Activated naive CD8-positive, alpha-beta T cell treated with anti-CD3 and anti-CD28 coated beads, Interleukin-2, amount 50 U/mL, for 24 hours (primary cell): Measurements from ENCODE around the gene ZMIZ1.

Experiments
- ATAC-seq: fragments of 150-1000 bp; cut with Tn5 transposase; one replicate; pipeline ENCODE4 v1.10.0; 2021
- DNase-seq: peaks from one replicate; pipeline ENCODE4 v3.0.0; 2021
- H3K27ac Mint-ChIP-seq: one replicate; pipeline ENCODE4 v1.8.0; 2021; ENCODE audit warnings: mild to moderate bottlenecking, mixed read lengths
- H3K27me3 Mint-ChIP-seq: one replicate; pipeline ENCODE4 v1.8.0; 2021; ENCODE audit warnings: mixed read lengths
- H3K36me3 Mint-ChIP-seq: one replicate; pipeline ENCODE4 v1.8.0; 2021; ENCODE audit warnings: low read depth, mixed read lengths
- H3K4me1 Mint-ChIP-seq: one replicate; pipeline ENCODE4 v1.8.0; 2021; ENCODE audit warnings: mixed read lengths
- H3K4me3 Mint-ChIP-seq: one replicate; pipeline ENCODE4 v1.8.0; 2021; ENCODE audit warnings: mild to moderate bottlenecking, moderate library complexity, mixed read lengths
- H3K9me3 Mint-ChIP-seq: one replicate; pipeline ENCODE4 v1.8.0; 2021; ENCODE audit warnings: mixed read lengths

The ZMIZ1 gene

DNA sequence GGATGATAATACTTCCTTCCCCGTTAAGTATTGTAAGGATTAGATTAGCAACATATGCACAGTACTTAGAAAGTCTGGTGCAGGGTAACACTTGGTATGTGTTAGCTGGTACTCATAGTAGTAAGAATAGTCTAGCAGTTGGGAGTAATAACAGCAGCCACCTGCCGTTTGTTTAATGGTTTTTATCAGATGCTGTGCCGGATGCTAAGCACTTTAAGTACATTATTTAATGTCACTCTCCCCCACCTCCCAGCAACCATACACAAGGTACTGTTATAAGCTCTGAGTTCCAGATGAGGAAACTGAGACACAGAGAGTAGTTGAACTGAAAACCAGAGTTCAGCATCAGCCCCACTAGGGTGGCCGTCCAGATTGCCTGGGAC, 60.1 kb downstream of the ZMIZ1 start:
- no peak for DNase-seq
- Mint-ChIP-seq H3K4me3 (no peak overlapping the region), H3K27me3 (no peaks in the 10 kb centered on the region), H3K36me3 (no peaks in the 10 kb centered on the region), H3K9me3 (no peaks in the 10 kb centered on the region), H3K27ac (no peak overlapping the region), H3K4me1 (peaks cover 15% of the 10 kb centered on the region)
- no peak for ATAC-seq

DNA sequence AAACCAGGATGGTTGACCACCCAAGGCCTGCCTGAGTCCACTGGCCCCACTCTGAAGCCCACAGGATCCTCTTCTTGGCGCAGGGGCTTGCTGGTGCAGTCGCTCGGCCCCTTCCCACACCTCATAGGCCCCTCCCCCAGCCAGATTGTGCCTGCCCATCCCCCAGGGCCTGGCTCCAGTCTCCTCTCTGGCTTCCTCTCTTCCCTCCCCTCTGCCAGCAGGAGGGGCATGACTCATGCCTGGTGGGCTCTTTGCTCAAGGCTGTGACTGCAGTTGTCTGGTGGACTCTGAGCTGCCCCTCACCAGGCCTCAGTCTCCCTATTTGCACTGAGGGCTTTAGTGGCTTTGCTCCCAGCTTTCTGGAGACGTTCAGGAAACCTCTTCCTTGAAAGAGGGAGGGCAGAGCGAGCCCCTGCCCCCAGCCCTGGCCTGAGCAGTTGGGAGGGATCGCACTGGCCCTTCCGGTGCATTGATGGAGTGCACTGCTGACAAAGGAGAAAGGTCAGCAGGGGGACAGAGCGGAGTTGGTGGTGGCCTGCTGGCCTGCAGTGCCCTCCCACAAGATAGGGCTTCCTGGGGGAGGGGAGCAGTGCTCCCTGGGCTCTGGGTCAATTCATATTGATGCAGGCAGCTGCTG, 60.7 kb downstream of the ZMIZ1 start:
- Mint-ChIP-seq H3K4me3 (no peak overlapping the region), H3K4me1 (peaks cover 15% of the 10 kb centered on the region), H3K36me3 (no peaks in the 10 kb centered on the region), H3K27ac (no peak overlapping the region), H3K27me3 (no peaks in the 10 kb centered on the region), H3K9me3 (no peaks in the 10 kb centered on the region)
- DNase-seq = no peak
- no peak for ATAC-seq

DNA sequence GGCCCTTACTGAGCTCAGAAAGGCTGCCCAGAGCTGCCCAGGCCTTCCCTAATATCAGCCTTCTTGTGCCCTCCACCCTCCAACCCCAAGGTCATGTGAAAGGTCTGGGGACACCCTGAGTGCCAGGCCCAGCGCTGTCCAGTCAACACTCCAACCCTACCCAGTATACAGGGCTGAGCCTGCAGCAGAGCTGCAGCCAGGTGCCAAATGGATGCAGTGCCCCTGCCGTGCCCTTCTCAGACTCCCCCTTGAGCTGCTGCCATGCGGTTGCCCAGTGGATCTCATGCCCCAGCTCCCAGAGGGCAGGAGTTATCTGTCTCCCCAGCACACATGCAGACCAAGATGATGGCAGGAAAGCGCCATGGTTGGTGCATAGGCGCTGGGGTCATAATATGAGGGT, 61.5 kb downstream of the ZMIZ1 start:
- no peaks in the 10 kb centered on the region for H3K27me3 Mint-ChIP-seq
- peaks cover 15% of the 10 kb centered on the region for H3K4me1 Mint-ChIP-seq

DNA sequence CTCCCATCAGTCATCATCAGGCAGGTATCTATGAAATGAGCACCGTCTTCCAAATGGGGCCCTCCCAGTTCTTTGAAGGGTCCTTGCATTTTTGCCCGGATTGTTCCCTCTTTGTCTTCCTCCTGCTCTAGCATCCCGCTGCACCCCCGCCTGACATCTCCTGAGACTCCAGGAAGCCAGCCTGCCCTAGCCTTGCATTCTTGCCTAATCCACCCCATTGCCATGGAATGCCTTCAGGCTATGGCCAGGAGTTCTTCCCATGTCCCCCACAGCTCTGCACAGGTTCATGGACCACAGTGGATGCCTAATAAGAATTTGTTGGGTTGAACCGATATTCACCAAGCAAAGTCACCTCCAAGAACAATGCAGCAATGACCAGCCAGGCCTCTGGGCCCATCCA, 62.1 kb downstream of the ZMIZ1 start:
- Mint-ChIP-seq H3K4me1 (peaks cover 19% of the 10 kb centered on the region), H3K9me3 (no peaks in the 10 kb centered on the region), H3K27ac (no peak overlapping the region), H3K4me3 (no peak overlapping the region), H3K36me3 (no peaks in the 10 kb centered on the region), H3K27me3 (no peaks in the 10 kb centered on the region)
- ATAC-seq (no peak), DNase-seq (no peak)

More for the DNA sequence above, 61.5 kb downstream of the ZMIZ1 start:
- no peaks in the 10 kb centered on the region for H3K36me3 Mint-ChIP-seq
- no peak overlapping the region for H3K4me3 Mint-ChIP-seq
- ATAC-seq = no peak
- DNase-seq = no peak
- no peaks in the 10 kb centered on the region for H3K9me3 Mint-ChIP-seq
- H3K27ac Mint-ChIP-seq = no peak overlapping the region

DNA sequence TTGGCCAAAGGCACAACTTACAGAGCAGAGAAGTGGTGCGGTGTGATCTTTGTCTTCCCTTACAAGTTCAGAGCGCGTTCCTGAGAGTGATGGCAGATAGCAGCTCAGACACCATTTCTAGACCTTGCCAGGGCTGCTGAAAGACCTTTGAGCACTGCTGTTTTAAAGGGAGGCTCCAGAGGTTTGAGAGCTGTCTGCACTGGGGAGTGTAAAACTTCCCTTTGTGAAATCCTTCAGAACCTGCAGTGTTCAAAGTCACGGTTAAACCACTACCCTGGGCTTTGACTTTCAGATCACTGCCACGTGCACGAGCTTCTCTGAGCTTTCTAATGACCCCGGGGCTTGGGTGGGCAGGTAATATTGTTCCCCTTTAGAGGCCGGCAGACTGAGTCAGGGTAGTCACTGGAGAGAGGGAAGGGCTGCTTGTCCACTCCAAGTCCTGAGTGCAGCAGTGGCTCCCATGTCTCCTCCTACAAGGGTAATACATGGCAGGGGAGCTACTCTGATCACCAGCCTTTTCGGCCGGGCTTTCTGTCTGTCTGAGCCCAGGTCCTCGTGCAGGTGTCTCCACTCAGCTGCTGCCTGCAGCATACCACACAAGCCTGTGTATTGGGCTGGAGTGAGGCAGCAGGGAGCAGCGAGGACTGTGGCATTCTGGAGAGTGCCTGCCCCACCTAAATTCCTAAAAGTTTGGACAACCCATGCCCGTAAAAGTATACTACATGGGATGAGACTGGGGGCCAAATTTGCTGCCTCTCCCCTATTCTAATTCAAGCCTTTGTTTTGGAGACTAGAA, 63.3 kb downstream of the ZMIZ1 start:
- ATAC-seq (no peak), DNase-seq (no peak)
- Mint-ChIP-seq H3K9me3 (no peaks in the 10 kb centered on the region), H3K4me1 (peaks cover 29% of the 10 kb centered on the region), H3K27ac (no peak overlapping the region), H3K27me3 (no peaks in the 10 kb centered on the region), H3K36me3 (no peaks in the 10 kb centered on the region), H3K4me3 (no peak overlapping the region)

DNA sequence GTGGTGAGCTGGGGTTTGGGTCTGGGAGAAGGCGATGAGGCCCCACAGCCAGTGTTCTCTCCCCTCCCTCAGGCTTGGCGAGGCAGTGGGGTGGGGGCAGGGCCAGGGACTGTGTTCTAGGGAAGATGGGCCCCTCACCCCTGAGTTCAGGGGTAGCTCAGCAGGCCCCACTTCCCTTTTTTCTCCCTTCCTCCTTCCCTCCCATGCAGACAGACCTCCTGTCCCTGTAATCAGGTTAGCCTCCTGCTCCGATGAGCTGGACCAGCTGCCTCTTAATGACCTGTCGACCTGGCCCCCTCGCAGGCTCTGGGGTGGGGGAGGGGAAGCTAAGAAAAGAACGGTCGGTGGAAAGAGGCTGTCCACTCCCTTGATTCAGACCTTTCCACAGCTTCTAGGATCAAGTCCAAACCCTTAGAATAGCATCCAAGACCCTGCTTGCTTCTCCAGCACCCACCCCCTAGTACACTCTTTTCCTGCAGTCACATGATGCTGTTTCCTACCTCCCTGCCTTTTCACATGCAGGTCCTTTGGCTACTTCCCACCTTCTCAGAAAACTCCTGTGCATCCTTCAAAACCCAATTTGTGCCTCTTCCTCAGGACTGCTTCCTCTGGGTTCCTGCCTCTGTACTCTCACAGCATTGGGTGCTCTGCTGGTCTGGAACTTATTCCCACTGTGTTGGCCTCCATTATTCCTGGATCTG, 64.1 kb downstream of the ZMIZ1 start:
- no peaks in the 10 kb centered on the region for H3K9me3 Mint-ChIP-seq
- no peaks in the 10 kb centered on the region for H3K36me3 Mint-ChIP-seq
- ATAC-seq (no peak), DNase-seq (no peak)
- H3K27ac Mint-ChIP-seq = no peak overlapping the region
- H3K4me3 Mint-ChIP-seq = no peak overlapping the region
- H3K4me1 Mint-ChIP-seq = peaks cover 36% of the 10 kb centered on the region
- no peaks in the 10 kb centered on the region for H3K27me3 Mint-ChIP-seq

DNA sequence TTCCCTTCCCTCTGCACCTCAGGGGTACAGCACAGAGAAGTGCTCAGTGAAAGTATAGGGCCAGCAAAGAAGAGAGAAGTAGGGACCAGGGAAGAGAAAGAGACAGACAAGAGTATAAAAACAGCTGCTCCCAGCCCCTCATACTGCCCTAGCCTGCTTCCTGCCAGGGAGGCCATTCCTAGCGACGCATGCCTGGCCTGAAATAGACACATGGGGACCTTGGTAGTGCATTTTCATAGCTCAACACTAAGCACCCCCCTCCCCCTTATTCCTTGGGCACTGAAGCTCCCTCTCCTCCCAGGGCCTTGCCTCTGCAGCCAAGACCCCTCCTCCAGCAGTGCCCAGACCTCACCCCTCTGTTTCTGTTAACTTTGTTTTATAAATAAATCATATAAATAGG, 64.7 kb downstream of the ZMIZ1 start:
- Mint-ChIP-seq H3K27me3 (no peaks in the 10 kb centered on the region), H3K9me3 (no peaks in the 10 kb centered on the region), H3K4me1 (peaks cover 38% of the 10 kb centered on the region), H3K36me3 (no peaks in the 10 kb centered on the region), H3K27ac (no peak overlapping the region), H3K4me3 (no peak overlapping the region)
- no peak for DNase-seq
- no peak for ATAC-seq

DNA sequence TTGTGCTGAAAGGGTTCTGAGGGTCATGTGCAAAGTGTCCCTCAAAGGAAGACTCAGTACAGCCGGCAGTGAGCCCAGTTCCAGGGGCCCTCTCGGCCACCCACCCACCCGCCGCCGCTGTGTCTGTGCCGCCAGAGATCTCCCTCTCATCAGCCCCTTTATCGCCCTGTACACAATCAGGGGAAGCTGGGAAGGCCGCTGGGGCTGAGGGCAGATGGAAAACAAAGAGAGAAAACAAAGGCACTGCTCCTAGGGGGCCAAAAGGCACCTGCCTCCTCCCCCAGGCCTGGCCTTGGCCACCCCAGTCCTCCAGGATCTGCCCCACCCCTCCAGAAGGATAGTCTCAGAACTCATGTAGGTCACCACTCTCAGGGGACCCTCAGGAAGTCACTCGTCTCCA, 67.0 kb downstream of the ZMIZ1 start:
- H3K36me3 Mint-ChIP-seq = peaks cover 3% of the 10 kb centered on the region
- peaks cover 42% of the 10 kb centered on the region for H3K4me1 Mint-ChIP-seq
- ATAC-seq (no peak), DNase-seq (no peak)
- H3K27me3 Mint-ChIP-seq = no peaks in the 10 kb centered on the region
- peak overlapping the region; percentile 93 for H3K27ac Mint-ChIP-seq
- no peaks in the 10 kb centered on the region for H3K9me3 Mint-ChIP-seq
- H3K4me3 Mint-ChIP-seq = no peak overlapping the region

DNA sequence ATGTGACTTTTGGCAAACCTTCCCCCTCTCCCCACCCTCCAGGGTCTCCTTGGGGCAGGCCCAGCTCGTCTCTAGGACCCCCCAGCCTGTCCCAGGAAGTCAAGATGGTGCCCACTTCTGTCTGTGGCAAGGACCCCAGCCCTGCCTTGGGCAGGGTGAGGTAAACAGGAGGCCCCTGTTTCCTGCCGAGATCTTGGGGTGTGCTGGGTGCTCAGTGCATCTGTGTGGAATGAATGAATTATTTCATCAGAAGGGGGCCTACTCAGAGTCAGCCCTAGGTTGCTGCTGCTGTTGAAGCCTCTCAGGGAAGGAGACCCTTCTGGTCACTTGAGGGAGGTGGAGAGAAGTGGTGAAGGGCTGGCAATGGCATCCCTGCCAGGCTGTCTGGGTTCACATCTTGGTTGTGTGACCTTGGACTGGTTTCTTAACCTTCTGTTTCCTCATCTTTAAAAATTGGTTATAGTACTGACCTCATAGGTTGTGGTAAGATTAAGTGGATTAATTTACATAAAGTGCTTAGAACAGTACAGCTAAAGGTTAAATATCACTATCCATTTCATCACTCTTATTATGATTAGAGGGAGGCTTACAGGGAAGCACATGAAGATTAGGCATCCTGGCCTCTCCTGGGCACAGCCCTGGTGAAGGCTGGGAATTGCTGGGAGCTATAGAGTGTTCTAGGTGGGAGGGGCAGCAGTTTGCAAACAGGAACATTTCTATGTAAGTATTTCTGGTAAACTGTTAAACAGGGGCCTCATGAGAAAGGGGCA, 67.7 kb downstream of the ZMIZ1 start:
- Mint-ChIP-seq H3K4me1 (peaks cover 42% of the 10 kb centered on the region), H3K27ac (peak overlapping the region; percentile 93), H3K9me3 (no peaks in the 10 kb centered on the region), H3K4me3 (peak overlapping the region; percentile 75), H3K36me3 (peaks cover 3% of the 10 kb centered on the region), H3K27me3 (no peaks in the 10 kb centered on the region)
- ATAC-seq (peak; percentile 58), DNase-seq (no peak)

DNA sequence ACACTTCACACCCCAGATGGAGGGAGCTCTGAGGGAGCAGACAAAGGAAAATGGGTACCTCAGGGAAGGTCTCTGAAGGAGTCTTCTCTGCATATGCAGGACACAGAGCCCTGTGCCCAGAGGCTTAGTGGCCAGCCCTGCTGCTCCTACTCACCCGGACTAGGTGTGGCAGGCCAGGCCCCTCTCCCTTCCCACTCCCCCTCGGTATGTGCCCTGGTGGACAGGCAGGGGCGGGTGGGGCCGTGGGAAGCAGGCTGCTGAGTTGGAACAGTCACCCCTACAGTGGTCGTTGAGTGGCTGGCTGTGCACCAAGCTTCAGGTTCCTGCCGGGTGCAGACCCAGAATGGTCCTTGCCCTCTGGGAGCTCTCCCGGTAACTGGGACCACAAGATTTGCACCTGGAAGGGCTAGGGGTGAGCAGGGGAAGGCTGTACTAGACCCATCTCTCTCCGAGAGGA, 68.6 kb downstream of the ZMIZ1 start:
- H3K4me3 Mint-ChIP-seq = peak overlapping the region; percentile 75
- peaks cover 3% of the 10 kb centered on the region for H3K36me3 Mint-ChIP-seq
- no peaks in the 10 kb centered on the region for H3K9me3 Mint-ChIP-seq
- no peaks in the 10 kb centered on the region for H3K27me3 Mint-ChIP-seq
- DNase-seq (no peak), ATAC-seq (peak; percentile 5)
- peak overlapping the region; percentile 93 for H3K27ac Mint-ChIP-seq
- peaks cover 44% of the 10 kb centered on the region for H3K4me1 Mint-ChIP-seq

DNA sequence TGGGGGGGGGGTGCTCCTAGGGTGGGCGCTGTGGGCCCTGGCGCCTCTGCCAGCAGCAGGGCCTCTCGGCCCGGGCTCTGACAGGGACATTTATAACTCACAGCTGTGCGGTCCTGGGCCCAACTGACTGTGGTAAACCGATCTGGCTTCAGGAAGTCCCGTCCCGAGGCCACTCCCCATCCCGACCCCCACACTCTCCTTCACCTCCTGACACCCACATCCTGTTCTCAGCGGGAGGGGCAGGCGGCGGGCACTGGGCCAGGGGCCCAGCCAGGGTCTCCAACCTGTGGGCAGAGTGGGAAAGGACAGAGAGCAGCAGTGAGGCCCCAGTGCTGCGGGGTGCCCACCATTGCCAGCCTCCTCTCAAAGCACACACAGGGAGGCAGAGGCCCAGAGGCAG, 69.1 kb downstream of the ZMIZ1 start:
- H3K27ac Mint-ChIP-seq = peak overlapping the region; percentile 93
- DNase-seq (peak; percentile 75), ATAC-seq (peak; percentile 70)
- H3K36me3 Mint-ChIP-seq = peaks cover 3% of the 10 kb centered on the region
- no peaks in the 10 kb centered on the region for H3K27me3 Mint-ChIP-seq
- no peaks in the 10 kb centered on the region for H3K9me3 Mint-ChIP-seq
- H3K4me3 Mint-ChIP-seq = peak overlapping the region; percentile 71
- peaks cover 46% of the 10 kb centered on the region for H3K4me1 Mint-ChIP-seq

DNA sequence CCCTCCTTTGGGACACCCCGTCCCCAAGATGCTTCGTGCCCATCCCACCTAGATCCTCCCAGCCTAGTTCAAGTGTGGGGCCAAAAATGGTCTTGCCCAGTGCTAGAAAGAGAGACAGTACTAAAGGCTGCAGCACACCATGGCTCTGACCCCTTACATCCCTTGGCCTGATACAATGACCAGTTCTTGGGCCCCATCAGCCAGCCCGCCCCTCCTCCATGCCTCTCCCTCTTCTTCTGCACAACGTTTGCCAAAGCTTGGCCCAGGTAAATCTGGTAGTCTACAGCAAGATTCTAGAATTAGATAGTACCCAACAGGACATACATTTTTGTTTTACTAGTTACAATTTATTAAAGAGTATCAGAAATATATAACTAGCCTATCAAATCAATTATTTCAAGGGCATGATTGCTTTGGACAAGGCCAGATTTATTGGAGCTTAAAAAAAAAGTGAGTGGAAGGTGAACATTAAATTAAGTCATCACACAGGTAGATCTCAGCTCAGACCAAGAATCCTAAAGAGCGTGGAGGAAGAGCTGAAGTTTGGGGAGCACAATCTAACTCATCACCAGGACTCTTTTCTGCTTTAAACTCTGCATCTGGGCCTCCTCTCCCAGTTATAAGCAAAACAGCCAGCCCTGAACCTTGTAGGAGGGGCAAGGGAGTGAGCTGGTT, 69.8 kb downstream of the ZMIZ1 start:
- Mint-ChIP-seq H3K4me3 (no peak overlapping the region), H3K4me1 (peaks cover 48% of the 10 kb centered on the region), H3K27ac (peak overlapping the region; percentile 93)

DNA sequence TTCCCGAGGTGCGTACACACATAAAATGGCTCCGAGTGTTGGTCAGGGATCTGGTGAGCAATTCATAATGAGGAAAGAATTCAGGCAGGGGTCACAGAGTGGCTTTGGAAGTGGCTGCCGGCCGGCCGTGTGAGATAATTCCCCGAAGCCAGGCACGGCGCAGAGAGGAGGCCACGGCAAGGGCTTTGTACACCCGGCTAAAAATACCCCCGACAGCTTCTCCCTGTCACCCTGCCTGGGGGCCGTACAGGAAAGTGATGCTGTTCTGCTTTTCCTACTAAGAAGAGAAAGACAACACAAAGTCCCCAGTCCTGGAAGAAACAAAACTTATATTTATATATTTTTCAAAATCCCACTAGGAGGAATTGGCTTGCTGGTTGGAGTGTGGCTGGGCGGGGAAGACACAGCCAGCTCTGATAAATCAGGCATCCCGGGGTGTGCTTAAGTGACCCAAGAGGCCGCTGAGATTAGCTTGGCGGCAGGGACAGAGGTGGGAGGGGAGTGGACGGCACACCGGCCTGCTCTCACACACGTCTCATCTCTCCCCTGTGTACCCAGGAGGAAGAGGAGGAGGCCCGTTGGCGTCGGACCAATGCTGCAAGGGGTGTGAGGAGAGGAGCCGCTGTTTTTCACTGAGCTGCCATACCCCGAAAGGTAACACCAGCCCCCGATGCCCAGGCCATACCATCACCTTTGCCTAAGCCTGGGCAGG, 70.5 kb downstream of the ZMIZ1 start:
- no peaks in the 10 kb centered on the region for H3K27me3 Mint-ChIP-seq
- no peak for ATAC-seq
- H3K27ac Mint-ChIP-seq = peak overlapping the region; percentile 93
- DNase-seq = no peak
- H3K36me3 Mint-ChIP-seq = peaks cover 3% of the 10 kb centered on the region
- no peaks in the 10 kb centered on the region for H3K9me3 Mint-ChIP-seq
- H3K4me1 Mint-ChIP-seq = peaks cover 51% of the 10 kb centered on the region
- H3K4me3 Mint-ChIP-seq = no peak overlapping the region

More for the DNA sequence above, 69.8 kb downstream of the ZMIZ1 start:
- Mint-ChIP-seq H3K9me3 (no peaks in the 10 kb centered on the region), H3K36me3 (peaks cover 3% of the 10 kb centered on the region), H3K27me3 (no peaks in the 10 kb centered on the region)
- ATAC-seq = no peak
- DNase-seq = no peak
